Measurements from ENCODE around the gene RSPO1. TPM values are rescaled to one million over a fixed set of nuclear protein-coding genes. Genes with fewer than 3 reads are reported as not detected.

The RSPO1 gene
- total RNA-seq, 2 experiments from 2014 or later: not detected

- Histone ChIP-seq H3K79me2 (ENCODE audit: insufficient read depth, low read depth, low read length) (no peaks in the 10 kb centered on the region), H4K20me1 (ENCODE audit: insufficient read depth, low read length) (no peaks in the 10 kb centered on the region), H3K36me3 (ENCODE audit: insufficient read depth, low read length) (no peaks in the 10 kb centered on the region), H3K4me1 (ENCODE audit: insufficient read depth, low read length, poor library complexity, severe bottlenecking) (peaks cover 15% of the 10 kb centered on the region), H3K4me3 (ENCODE audit: low read depth, low read length, poor library complexity, severe bottlenecking) (no peak overlapping the region), H3K4me2 (ENCODE audit: low read length) (no peak overlapping the region), H2AFZ (ENCODE audit: low read length) (no peak overlapping the region), H3K27ac (ENCODE audit: low read depth, low read length, poor library complexity, severe bottlenecking) (no peak overlapping the region), H3K9me3 (ENCODE audit: low read length) (no peaks in the 10 kb centered on the region), H3K9me2 (ENCODE audit: insufficient read depth, low read length) (no peaks in the 10 kb centered on the region)
- no TSS peak for BruUV-seq (replicated peaks)
- CTCF ChIA-PET (ENCODE audit: unreplicated experiment): interaction anchor here (0.6 kb wide), 1 partner anchor 391 kb away, joined by 3 read pairs; no protein-coding TSS in a partner anchor
- POLR2A ChIA-PET: interaction anchor here (4.1 kb wide), 1 partner anchor 11 kb away, joined by 20 read pairs; no protein-coding TSS in a partner anchor
- intact Hi-C loops (cut with micrococcal nuclease; ENCODE audit: unreplicated experiment): no loop called here
- DNase-seq (ENCODE audit: low spot score): no peak
- TF ChIP-seq CTCF (conservative IDR thresholded peaks at IDR 0.05; ENCODE audit: low read length) (no peak), EZH2phosphoT487 (IDR thresholded peaks at IDR 0.05; ENCODE audit: borderline replicate concordance, low read depth, low read length) (no peak)
These were observed 28.8 kb upstream of the RSPO1 start for GRCh38 chr1:37663426-37664000.

GRCh38 chr1:37662031-37662755, 27.5 kb upstream of the RSPO1 start:
- peak overlapping the region; percentile 40 for H3K4me2 ChIP-seq (ENCODE audit: low read length)
- intact Hi-C loops (cut with micrococcal nuclease; ENCODE audit: unreplicated experiment): no loop called here
- no peaks in the 10 kb centered on the region for H3K9me3 ChIP-seq (ENCODE audit: low read length)
- DNase-seq (ENCODE audit: low spot score): peak; percentile 55
- H3K36me3 ChIP-seq (ENCODE audit: insufficient read depth, low read length): no peaks in the 10 kb centered on the region
- H3K9me2 ChIP-seq (ENCODE audit: insufficient read depth, low read length): no peaks in the 10 kb centered on the region
- TF ChIP-seq EZH2phosphoT487 (IDR thresholded peaks at IDR 0.05; ENCODE audit: borderline replicate concordance, low read depth, low read length): no peak
- TF ChIP-seq CTCF (conservative IDR thresholded peaks at IDR 0.05; ENCODE audit: low read length): no peak
- BruUV-seq (replicated peaks): no TSS peak
- ChIA-PET CTCF (ENCODE audit: unreplicated experiment) (interaction anchor here (0.9 kb wide), 1 partner anchor 15 kb away, joined by 4 read pairs; no protein-coding TSS in a partner anchor), POLR2A (interaction anchor here (0.6 to 4.1 kb wide), 5 partner anchors 12 to 1648 kb away, joined by 3 to 20 read pairs (median 4); no protein-coding TSS in a partner anchor)
- peak overlapping the region; percentile 79 for H2AFZ ChIP-seq (ENCODE audit: low read length)
- H3K27ac ChIP-seq (ENCODE audit: low read depth, low read length, poor library complexity, severe bottlenecking): peak overlapping the region; percentile 21
- H3K79me2 ChIP-seq (ENCODE audit: insufficient read depth, low read depth, low read length): no peaks in the 10 kb centered on the region
- no peak overlapping the region for H3K4me3 ChIP-seq (ENCODE audit: low read depth, low read length, poor library complexity, severe bottlenecking)
- H4K20me1 ChIP-seq (ENCODE audit: insufficient read depth, low read length): no peaks in the 10 kb centered on the region
- peaks cover 15% of the 10 kb centered on the region for H3K4me1 ChIP-seq (ENCODE audit: insufficient read depth, low read length, poor library complexity, severe bottlenecking)

All from OCI-LY7 (cell line).